Fibroblast of the aortic adventitia (primary cell): ENCODE data around the gene LRP2BP. TPM values are rescaled to one million over a fixed set of nuclear protein-coding genes. Genes with fewer than 3 reads are reported as not detected.
"Not testable (repeated sequence)": the region's sequence is repeated elsewhere in the genome, so short reads cannot be mapped to it uniquely, and the experiment has no call there.

Source experiments
- DNase-seq: peaks from one replicate; pipeline ENCODE4 v3.0.0-alpha.2; 2010; ENCODE audit warnings: low read depth
- H3K4me3 ChIP-seq: 2 replicates; pipeline ENCODE4 v1.5.1; 2011; ENCODE audit warnings: low read depth, mild to moderate bottlenecking, control low read depth, low read length, moderate library complexity
- total RNA-seq: library from RNA; depleted of rRNA; stranded (reverse); fragments of >200 nt; gene quantifications from 2 replicates; pipeline ENCODE4 v1.2.3, GENCODE V29; 2012; ENCODE audit warnings: low replicate concordance
- TF ChIP-seq, protein P1 (sequence below): IDR thresholded peaks from 2 replicates; pipeline ENCODE4 v1.5.1; 2011; ENCODE audit warnings: mild to moderate bottlenecking, low read length, control low read depth, inconsistent platforms; ENCODE audit not compliant: insufficient read depth

LRP2BP gene
- total RNA-seq, 1 donor: 0.63 TPM

DNA sequence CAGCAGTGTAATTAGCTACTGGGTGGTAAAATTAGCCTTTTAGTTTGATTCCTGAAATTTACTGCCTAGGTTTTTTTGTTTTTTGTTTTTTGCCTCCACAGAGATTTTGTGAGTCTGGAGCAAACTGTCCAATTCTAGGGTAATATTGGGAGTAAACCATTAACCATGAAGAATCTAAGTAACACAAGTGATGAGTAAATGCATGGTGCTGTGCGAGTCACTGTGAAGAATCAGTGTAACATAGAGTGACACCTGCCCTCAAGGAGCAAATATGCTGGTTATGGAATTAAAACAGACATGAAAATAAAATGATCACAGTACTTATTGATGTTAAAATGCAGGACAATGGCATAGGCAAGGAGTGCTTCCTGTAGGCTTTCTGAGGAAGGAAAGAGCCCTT lies 60.1 kb downstream of the LRP2BP start:
- DNase-seq: no peak
- TF ChIP-seq, protein P1, sequence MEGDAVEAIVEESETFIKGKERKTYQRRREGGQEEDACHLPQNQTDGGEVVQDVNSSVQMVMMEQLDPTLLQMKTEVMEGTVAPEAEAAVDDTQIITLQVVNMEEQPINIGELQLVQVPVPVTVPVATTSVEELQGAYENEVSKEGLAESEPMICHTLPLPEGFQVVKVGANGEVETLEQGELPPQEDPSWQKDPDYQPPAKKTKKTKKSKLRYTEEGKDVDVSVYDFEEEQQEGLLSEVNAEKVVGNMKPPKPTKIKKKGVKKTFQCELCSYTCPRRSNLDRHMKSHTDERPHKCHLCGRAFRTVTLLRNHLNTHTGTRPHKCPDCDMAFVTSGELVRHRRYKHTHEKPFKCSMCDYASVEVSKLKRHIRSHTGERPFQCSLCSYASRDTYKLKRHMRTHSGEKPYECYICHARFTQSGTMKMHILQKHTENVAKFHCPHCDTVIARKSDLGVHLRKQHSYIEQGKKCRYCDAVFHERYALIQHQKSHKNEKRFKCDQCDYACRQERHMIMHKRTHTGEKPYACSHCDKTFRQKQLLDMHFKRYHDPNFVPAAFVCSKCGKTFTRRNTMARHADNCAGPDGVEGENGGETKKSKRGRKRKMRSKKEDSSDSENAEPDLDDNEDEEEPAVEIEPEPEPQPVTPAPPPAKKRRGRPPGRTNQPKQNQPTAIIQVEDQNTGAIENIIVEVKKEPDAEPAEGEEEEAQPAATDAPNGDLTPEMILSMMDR: no peak
- no peak overlapping the region for H3K4me3 ChIP-seq

DNA sequence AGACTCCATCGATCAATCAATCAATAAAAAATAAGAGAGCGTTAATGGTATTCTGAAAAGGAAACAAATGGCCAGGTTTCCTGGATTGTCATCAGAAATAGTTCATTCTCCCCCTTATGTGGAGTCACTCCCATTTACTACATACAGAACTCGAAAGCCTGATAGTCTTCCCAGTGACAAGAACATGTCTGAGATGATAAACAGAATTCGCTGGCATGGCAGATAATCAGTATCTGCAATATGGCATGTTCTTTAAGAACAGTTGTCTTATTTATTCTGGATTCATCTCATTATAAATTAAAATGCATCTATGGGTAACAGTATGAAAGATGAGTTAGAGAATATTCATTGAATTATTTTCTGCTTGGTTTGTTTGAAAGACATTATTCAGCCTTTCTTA lies 61.4 kb downstream of the LRP2BP start:
- TF ChIP-seq, protein P1: no peak
- no peak overlapping the region for H3K4me3 ChIP-seq
- no peak for DNase-seq

DNA sequence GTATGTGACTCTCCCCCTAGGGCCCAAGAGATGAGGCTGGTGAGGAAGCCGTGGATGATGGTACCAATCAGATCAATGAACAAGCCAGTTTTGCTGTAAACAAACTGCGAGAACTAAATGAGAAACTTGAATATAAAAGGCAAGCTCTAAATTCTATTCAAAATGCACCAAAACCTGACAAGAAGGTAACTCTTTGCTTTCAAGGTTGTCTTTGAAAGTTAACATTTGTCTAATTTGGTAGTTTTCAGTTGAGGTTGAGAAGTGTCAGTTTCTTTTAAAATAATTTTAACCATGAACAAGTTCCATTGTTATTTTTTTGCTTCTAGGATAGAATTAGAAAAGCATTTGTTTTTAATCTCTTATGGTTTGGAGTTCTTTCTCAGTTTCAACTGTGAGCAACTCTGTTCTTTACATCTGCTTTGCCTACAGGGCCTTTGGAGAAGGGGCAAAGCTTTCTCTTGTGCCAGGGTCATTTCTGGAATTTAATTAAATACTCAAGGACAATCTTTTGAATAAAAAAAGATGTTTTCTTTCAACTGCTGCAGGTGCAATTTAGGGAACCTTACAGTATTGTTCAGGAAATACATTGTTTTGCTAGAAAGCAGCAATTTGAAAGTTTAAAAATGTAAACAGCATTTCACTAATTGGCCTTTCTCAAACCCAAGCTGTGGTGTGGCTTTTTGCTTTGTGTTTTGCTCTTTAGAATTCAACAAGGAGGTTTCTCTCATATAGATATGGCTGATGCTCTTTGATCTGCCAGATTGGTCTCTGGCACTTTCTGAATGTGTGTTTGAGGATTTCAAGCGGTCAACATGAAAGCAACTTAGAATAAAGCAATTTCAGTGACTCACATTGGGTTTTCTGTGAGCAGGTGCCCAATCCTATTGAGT lies 62.9 kb downstream of the LRP2BP start:
- no peak for DNase-seq
- TF ChIP-seq, protein P1: no peak
- H3K4me3 ChIP-seq: no peak overlapping the region

DNA sequence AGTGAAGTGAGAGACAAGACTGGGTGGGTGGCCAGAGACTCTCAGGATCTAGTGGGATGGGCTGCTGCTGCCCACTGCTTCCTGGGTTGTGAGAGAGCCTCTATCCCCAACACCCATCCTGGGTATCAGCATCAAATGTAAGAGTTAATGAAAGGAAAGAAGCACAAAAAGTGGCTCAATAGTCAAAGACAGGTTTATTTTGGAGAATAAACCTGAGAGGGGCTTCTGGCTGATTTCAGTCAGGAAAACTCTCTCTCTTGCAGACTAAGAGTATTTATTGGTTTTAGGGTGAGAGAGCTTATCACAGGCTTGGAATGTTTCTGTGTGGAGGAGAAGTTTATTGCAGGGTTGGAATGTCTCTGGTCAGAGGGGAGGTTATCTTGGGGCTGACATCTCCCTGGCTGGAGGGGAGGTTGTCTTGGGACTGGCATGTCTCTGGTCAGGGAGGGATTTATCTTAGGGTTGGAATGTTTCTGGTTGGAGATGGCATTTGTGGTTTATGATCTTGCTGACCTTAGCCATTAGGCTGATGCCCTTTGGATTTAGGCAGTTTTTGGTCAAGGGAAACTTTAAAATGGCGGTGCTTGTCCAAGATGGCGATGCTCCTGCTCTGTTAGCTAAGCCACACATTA lies 65.7 kb downstream of the LRP2BP start:
- DNase-seq, H3K4me3 ChIP-seq: not testable (repeated sequence)

DNA sequence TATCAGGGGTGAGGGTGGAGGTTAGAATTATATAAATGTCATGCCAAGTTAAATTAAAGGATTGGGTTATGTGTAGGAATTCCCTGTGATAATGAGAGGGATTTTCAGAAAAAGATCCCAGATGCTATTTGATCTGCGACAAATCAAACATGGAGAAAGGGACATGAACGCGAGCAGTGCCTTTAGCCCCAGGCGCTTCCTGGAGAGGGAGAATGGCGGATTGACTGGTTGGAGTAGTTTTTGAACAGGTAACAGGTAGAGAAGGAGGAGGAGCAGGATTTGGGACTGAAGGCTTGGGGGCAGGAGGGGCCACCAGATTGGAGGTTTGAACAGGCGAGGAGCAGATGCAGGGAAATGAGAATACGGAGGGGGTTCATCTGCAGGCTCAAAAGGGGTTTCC lies 67.1 kb downstream of the LRP2BP start:
- no peak overlapping the region for H3K4me3 ChIP-seq
- TF ChIP-seq, protein P1: no peak
- no peak for DNase-seq

DNA sequence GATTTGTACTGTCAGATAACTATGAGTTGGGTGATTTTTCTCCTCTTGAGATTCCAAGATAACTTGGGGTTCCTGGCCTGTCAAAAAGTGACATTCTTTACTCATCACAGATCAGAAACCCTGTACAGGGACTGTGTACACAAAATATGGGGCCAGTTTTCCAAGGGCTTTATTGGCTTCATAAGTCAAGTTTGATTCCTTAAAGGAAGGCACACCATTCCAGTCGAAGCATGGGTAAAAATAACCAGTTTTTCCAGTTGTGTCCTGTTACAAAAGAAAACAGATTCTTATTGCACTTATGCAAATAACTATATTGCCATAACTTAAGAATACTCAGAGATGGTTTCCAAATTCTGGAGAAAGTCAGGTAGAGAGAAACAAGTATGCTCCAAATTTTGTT lies 70.0 kb downstream of the LRP2BP start:
- H3K4me3 ChIP-seq, DNase-seq: not testable (repeated sequence)

DNA sequence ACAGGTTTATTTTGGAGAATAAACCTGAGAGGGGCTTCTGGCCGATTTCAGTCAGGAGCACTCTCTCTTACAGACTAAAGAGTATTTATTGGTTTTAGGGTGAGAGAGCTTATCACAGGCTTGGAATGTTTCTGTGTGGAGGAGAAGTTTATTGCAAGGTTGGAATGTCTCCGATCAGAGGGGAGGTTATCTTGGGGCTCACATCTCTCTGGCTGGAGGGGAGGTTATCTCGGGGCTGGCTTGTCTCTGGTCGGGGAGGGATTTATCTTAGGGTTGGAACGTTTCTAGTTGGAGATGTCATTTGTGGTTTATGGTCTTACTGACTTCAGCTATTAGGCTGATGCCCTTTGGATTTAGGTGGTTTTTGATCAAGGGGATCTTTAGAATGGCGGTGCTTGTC lies 71.4 kb downstream of the LRP2BP start:
- not testable (repeated sequence) for H3K4me3 ChIP-seq, DNase-seq

DNA sequence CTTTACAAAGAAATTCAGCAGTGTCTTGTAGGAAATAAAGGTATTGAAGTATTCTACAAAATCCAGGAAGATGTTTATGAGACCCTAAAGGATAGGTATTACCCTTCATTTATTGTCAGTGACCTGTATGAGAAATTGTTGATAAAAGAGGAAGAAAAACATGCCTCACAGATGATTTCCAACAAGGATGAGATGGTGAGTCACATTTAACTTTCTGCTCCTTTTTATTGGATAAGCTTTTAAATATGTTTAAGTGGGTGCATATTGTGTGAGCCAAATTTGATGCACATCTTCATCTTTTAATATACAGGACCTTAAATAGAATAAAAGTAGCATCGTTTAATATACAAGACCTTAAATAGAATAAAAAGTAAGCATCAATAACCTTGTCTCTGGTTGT lies 72.1 kb downstream of the LRP2BP start:
- no peak for DNase-seq
- H3K4me3 ChIP-seq: no peak overlapping the region
- TF ChIP-seq, protein P1: no peak
